Heart left ventricle (tissue), 13 donors: ENCODE data around the gene CCDC3.

ENCODE experiments used
- CTCF ChIP-seq, 12 donors: fragments of 200-600 bp; sonication (generic) in 4 of 12; IDR thresholded peaks; one replicate each; pipeline versions ENCODE4 v1.5.0 to v1.8.0; 2018 to 2022; ENCODE audit warnings: antibody characterized with exemption in 12 of 12, mild to moderate bottlenecking in 5 of 12
- POLR2A ChIP-seq, 2 donors: fragments of 450-650 bp; IDR thresholded peaks; one replicate each; pipeline ENCODE4 v1.6.1; 2017; ENCODE audit warnings: antibody characterized with exemption in 2 of 2, mild to moderate bottlenecking in 2 of 2, moderate library complexity in 2 of 2
- donor health status: ischemic (EF 13 %, LVEDD 7.1; RV severe dilation, severe dysfunction).
- donor health status: DM: no; HTN: yes; CAD: no.
- donor health status: DM: no; HTN: no; CAD: no.
- donor health status: ischemic (EF 25% LVEDD 6.9; RV normal size, moderate dysfunction).
- donor health status: ischemic (EF 25% LVEDD 5.7; RV mildly dilated, moderate dysfunction).
- donor health status: ischemic (EF 35%, LVEDD 5.7; RV mildly dilated, moderate dysfunction).
- donor health status: nonischemic (EF 11% LVEDD 7.7; RV severe dilation, severe dysfunction).
- donor health status: DM: yes; HTN: yes; CAD: no.
- donor health status: PGD.
- donor health status: ischemic (EF 29% LVEDD 5.4; RV normal size, mild dysfunction).
- donor health status: nonischemic (EF 23%, LVEDD 6.1; RV moderate dilation, normal function).

- TF ChIP-seq POLR2A (IDR thresholded peaks at IDR 0.05) (no peak), CTCF (IDR thresholded peaks at IDR 0.05) (no peak)
Measured at GRCh38 chr10:12915637-12916168, 85.8 kb downstream of the CCDC3 start.
